Measurements from ENCODE around the gene PLEKHA8. TPM values are rescaled to one million over a fixed set of nuclear protein-coding genes. Genes with fewer than 3 reads are reported as not detected.

The PLEKHA8 gene
- total RNA-seq, 1 experiment from 2014 or later = 23.3 TPM

GRCh38 chr7:30112103-30112713 lies 84.0 kb downstream of the PLEKHA8 start:
- DNase-seq (ENCODE audit: low spot score) = no peak

- DNase-seq (ENCODE audit: low spot score) = no peak
Measured at GRCh38 chr7:30113144-30113543, 84.9 kb downstream of the PLEKHA8 start.

GRCh38 chr7:30114536-30115238 lies 86.5 kb downstream of the PLEKHA8 start:
- DNase-seq (ENCODE audit: low spot score) = no peak

- DNase-seq (ENCODE audit: low spot score) = no peak
Measured at GRCh38 chr7:30115709-30116297, 87.6 kb downstream of the PLEKHA8 start.

GRCh38 chr7:30116771-30117170 lies 88.6 kb downstream of the PLEKHA8 start:
- DNase-seq (ENCODE audit: low spot score) = no peak

- no peak for DNase-seq (ENCODE audit: low spot score)
Measured at GRCh38 chr7:30117896-30118295, 89.7 kb downstream of the PLEKHA8 start.

- no peak for DNase-seq (ENCODE audit: low spot score)
Measured at GRCh38 chr7:30119890-30120577, 91.8 kb downstream of the PLEKHA8 start.

GRCh38 chr7:30133736-30134610 lies 105.8 kb downstream of the PLEKHA8 start:
- DNase-seq (ENCODE audit: low spot score) = no peak

GRCh38 chr7:30134611-30135300 lies 106.5 kb downstream of the PLEKHA8 start, which contains the start of gene MTURN:
TSS of gene MTURN (plus strand) at chr7:30134986. CDS start at chr7:30135137, 151 bp downstream.
- DNase-seq (ENCODE audit: low spot score) = peak; percentile 93

GRCh38 chr7:30135301-30136116 lies 107.3 kb downstream of the PLEKHA8 start:
- peak; percentile 59 for DNase-seq (ENCODE audit: low spot score)

- no peak for DNase-seq (ENCODE audit: low spot score)
Measured at GRCh38 chr7:30136117-30136731, 108.0 kb downstream of the PLEKHA8 start.

- no peak for DNase-seq (ENCODE audit: low spot score)
Measured at GRCh38 chr7:30136743-30137485, 108.7 kb downstream of the PLEKHA8 start.

- no peak for DNase-seq (ENCODE audit: low spot score)
Measured at GRCh38 chr7:30139836-30140384, 111.7 kb downstream of the PLEKHA8 start.

- DNase-seq (ENCODE audit: low spot score) = no peak
Measured at GRCh38 chr7:30140456-30140855, 112.2 kb downstream of the PLEKHA8 start.

- peak; percentile 57 for DNase-seq (ENCODE audit: low spot score)
Measured at GRCh38 chr7:30142710-30143109, 114.5 kb downstream of the PLEKHA8 start.

GRCh38 chr7:30143748-30144251 lies 115.6 kb downstream of the PLEKHA8 start:
- DNase-seq (ENCODE audit: low spot score) = no peak

GRCh38 chr7:30144657-30145306 lies 116.6 kb downstream of the PLEKHA8 start:
- DNase-seq (ENCODE audit: low spot score) = no peak
